ENCODE results near the gene RABL3. TPM values are rescaled to one million over a fixed set of nuclear protein-coding genes. Genes with fewer than 3 reads are reported as not detected.

RABL3 gene
- total RNA-seq, 1 donor from 2014 or later, result 17.1 TPM

- TF ChIP-seq, protein P1, sequence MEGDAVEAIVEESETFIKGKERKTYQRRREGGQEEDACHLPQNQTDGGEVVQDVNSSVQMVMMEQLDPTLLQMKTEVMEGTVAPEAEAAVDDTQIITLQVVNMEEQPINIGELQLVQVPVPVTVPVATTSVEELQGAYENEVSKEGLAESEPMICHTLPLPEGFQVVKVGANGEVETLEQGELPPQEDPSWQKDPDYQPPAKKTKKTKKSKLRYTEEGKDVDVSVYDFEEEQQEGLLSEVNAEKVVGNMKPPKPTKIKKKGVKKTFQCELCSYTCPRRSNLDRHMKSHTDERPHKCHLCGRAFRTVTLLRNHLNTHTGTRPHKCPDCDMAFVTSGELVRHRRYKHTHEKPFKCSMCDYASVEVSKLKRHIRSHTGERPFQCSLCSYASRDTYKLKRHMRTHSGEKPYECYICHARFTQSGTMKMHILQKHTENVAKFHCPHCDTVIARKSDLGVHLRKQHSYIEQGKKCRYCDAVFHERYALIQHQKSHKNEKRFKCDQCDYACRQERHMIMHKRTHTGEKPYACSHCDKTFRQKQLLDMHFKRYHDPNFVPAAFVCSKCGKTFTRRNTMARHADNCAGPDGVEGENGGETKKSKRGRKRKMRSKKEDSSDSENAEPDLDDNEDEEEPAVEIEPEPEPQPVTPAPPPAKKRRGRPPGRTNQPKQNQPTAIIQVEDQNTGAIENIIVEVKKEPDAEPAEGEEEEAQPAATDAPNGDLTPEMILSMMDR (IDR thresholded peaks at IDR 0.05), result no peak
- Mint-ChIP-seq H3K4me3 (ENCODE audit: unreplicated experiment) (no peak overlapping the region), H3K9me3 (ENCODE audit: low read depth) (no peaks in the 10 kb centered on the region), H3K4me1 (ENCODE audit: low read depth) (peaks cover 25% of the 10 kb centered on the region), H3K27me3 (ENCODE audit: low read depth) (no peaks in the 10 kb centered on the region), H3K36me3 (ENCODE audit: low read depth) (peaks cover 11% of the 10 kb centered on the region), H3K27ac (ENCODE audit: unreplicated experiment) (no peak overlapping the region)
- DNase-seq (ENCODE audit: low spot score), result no peak
Observed at GRCh38 chr3:120778776-120779175, 36.5 kb upstream of the RABL3 start.

GRCh38 chr3:120775411-120775810 is 33.1 kb upstream of the RABL3 start:
- peaks cover 18% of the 10 kb centered on the region for H3K4me1 Mint-ChIP-seq (ENCODE audit: low read depth)
- no peaks in the 10 kb centered on the region for H3K9me3 Mint-ChIP-seq (ENCODE audit: low read depth)
- H3K27ac Mint-ChIP-seq (ENCODE audit: unreplicated experiment), result no peak overlapping the region
- peaks cover 7% of the 10 kb centered on the region for H3K36me3 Mint-ChIP-seq (ENCODE audit: low read depth)
- H3K27me3 Mint-ChIP-seq (ENCODE audit: low read depth), result no peaks in the 10 kb centered on the region
- TF ChIP-seq, protein P1 (IDR thresholded peaks at IDR 0.05), result no peak
- no peak for DNase-seq (ENCODE audit: low spot score)
- no peak overlapping the region for H3K4me3 Mint-ChIP-seq (ENCODE audit: unreplicated experiment)

- Mint-ChIP-seq H3K27ac (ENCODE audit: unreplicated experiment) (no peak overlapping the region), H3K27me3 (ENCODE audit: low read depth) (no peaks in the 10 kb centered on the region), H3K36me3 (ENCODE audit: low read depth) (peaks cover 7% of the 10 kb centered on the region), H3K4me1 (ENCODE audit: low read depth) (peaks cover 18% of the 10 kb centered on the region), H3K4me3 (ENCODE audit: unreplicated experiment) (no peak overlapping the region), H3K9me3 (ENCODE audit: low read depth) (no peaks in the 10 kb centered on the region)
- TF ChIP-seq, protein P1 (IDR thresholded peaks at IDR 0.05), result no peak
- DNase-seq (ENCODE audit: low spot score), result no peak
Observed at GRCh38 chr3:120773932-120774331, 31.6 kb upstream of the RABL3 start.

DNA sequence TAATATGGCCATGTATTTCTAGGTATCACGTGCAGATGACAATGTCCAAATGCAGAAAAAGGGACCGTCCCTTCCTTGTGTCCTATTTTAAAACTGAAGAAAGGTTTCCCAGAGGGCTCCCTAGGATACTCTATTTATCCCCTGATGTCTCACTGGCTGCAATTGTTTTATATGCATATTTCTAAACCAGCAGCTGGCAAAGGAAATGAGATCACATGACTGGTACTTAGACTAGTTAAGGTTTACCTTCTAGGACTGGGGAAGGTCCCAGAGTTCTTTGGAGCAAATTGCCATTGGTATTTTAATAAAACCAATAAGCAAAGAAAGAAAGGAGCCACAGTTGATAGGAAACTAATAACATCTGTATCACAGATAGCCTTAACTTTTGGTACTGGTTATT is 29.8 kb upstream of the RABL3 start:
- Mint-ChIP-seq H3K4me1 (ENCODE audit: low read depth) (peaks cover 24% of the 10 kb centered on the region), H3K36me3 (ENCODE audit: low read depth) (peaks cover 6% of the 10 kb centered on the region), H3K9me3 (ENCODE audit: low read depth) (no peaks in the 10 kb centered on the region), H3K4me3 (ENCODE audit: unreplicated experiment) (no peak overlapping the region), H3K27me3 (ENCODE audit: low read depth) (no peaks in the 10 kb centered on the region), H3K27ac (ENCODE audit: unreplicated experiment) (no peak overlapping the region)
- TF ChIP-seq, protein P1 (IDR thresholded peaks at IDR 0.05), result no peak
- no peak for DNase-seq (ENCODE audit: low spot score)

DNA sequence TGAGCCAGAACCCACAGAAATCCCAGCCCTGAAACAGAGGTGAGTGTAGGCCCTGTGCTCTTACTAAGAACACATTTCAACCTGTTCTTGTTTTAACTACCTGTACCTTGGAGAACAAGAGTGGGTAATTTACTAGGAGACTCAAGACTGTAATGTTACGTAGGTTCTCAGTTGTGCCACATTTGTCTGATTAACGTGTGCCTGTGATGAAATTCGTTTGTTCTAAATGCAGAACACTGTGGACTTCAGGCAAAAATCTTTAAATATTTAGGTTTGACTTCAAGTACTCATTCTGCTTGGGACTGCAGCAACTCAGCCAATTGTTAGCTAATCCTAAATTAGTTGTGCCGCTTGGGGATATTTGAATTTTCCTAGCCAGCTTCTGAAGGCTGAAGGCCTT is 28.6 kb upstream of the RABL3 start:
- H3K36me3 Mint-ChIP-seq (ENCODE audit: low read depth), result peaks cover 3% of the 10 kb centered on the region
- H3K9me3 Mint-ChIP-seq (ENCODE audit: low read depth), result no peaks in the 10 kb centered on the region
- H3K27ac Mint-ChIP-seq (ENCODE audit: unreplicated experiment), result peak overlapping the region; percentile 4
- peaks cover 32% of the 10 kb centered on the region for H3K4me1 Mint-ChIP-seq (ENCODE audit: low read depth)
- TF ChIP-seq, protein P1 (IDR thresholded peaks at IDR 0.05), result no peak
- no peak for DNase-seq (ENCODE audit: low spot score)
- H3K4me3 Mint-ChIP-seq (ENCODE audit: unreplicated experiment), result no peak overlapping the region
- H3K27me3 Mint-ChIP-seq (ENCODE audit: low read depth), result no peaks in the 10 kb centered on the region

Data from chondrocyte (in vitro differentiated cells).